ENCODE results near the gene CPSF3.

- TF ChIP-seq CTCF (IDR thresholded peaks at IDR 0.05), result no peak
- TF ChIP-seq EZH2 (IDR thresholded peaks at IDR 0.05), result no peak
Observed at GRCh38 chr2:9405636-9406035, 17.8 kb upstream of the CPSF3 start.
